Skeletal muscle tissue (tissue), 1 donor: Measurements from ENCODE around the gene DONSON. TPM values are rescaled to one million over a fixed set of nuclear protein-coding genes. Genes with fewer than 3 reads are reported as not detected.

Experiments used
- total RNA-seq: library from RNA; depleted of rRNA; stranded (reverse); fragments of >200 nt; gene quantifications from one replicate; pipeline ENCODE4 v1.2.3, GENCODE V29; 2014

The DONSON gene
- total RNA-seq, 1 donor from 2014 or later: 15.7 TPM

Other genes starting within 250 kb of the DONSON start
- gene IFNGR2, start 185.3 kb downstream of the DONSON start, total RNA-seq: 43.8 TPM
- gene TMEM50B, start 108.7 kb downstream of the DONSON start, total RNA-seq: 24.5 TPM
- gene DNAJC28, start 97.0 kb downstream of the DONSON start, total RNA-seq: 2.1 TPM
- 52.2 TPM for gene GART, start 46.6 kb downstream of the DONSON start, total RNA-seq
- gene SON, start 45.6 kb downstream of the DONSON start, total RNA-seq: 103 TPM
- gene CRYZL1, start 53.1 kb upstream of the DONSON start, total RNA-seq: 35.5 TPM
- gene ITSN1, start 53.8 kb upstream of the DONSON start, total RNA-seq: 21.4 TPM